ENCODE results near the gene ATG4B.

DNA sequence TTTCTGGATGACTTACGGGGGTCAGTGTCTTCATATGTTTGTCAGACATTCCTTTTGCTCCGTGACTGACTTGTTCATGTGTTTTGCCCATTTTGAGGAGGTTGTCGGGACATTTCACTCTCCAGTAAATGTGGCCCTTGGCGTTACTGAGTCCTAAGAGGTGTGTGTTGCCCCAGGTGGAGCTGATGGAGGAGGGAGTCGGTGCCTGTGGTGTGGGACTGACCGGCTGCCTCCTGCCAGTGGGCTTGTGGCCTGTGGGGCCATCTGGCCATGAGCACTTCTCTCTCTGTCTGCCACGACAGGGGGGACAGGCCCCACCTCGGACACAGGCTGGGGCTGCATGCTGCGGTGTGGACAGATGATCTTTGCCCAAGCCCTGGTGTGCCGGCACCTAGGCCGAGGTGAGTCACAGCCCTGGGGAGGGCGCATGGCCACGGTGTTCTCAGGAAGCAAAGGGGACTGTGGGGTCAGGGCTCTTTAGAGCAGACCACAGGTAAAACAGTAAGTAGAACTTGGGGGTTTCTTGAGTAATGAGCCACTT, 15.8 kb downstream of the ATG4B start:
- no peak for TF ChIP-seq POLR2A (IDR thresholded peaks at IDR 0.05; ENCODE audit: low read depth, low read length)
- no peak for TF ChIP-seq POLR2AphosphoS5 (IDR thresholded peaks at IDR 0.05; ENCODE audit: low read depth, low read length)

Data from GM12892 (cell line).